CD8-positive, alpha-beta memory T cell (primary cell): Measurements from ENCODE around the gene ANTXR1. TPM values are rescaled to one million over a fixed set of nuclear protein-coding genes. Genes with fewer than 3 reads are reported as not detected.

Experiments used
- CTCF ChIA-PET: fragments of 350-600 bp; sonication (Branson Sonifier 250); formaldehyde crosslinking; loops from one replicate; lab custom pipeline; 2021; ENCODE audit warnings: antibody characterized with exemption; lab: Charles Lee
- POLR2A ChIA-PET: fragments of 350-600 bp; sonication (Branson Sonifier 250); formaldehyde crosslinking; loops from one replicate; lab custom pipeline; 2021; ENCODE audit warnings: antibody characterized with exemption; lab: Charles Lee
- DNase-seq, 5 donors: peaks; one replicate each; pipeline versions ENCODE4 v3.0.0 to v3.0.0-alpha.2; 2020 to 2022; ENCODE audit warnings: mixed read lengths in 1 of 5
- H3K27ac ChIP-seq: one replicate; pipeline ENCODE4 v1.7.0; 2013; ENCODE audit warnings: low read depth, mild to moderate bottlenecking, low read length, moderate library complexity
- H3K27me3 ChIP-seq: 2 replicates; pipeline ENCODE4 v1.7.0; 2013; ENCODE audit warnings: low read length, mild to moderate bottlenecking; ENCODE audit not compliant: insufficient read depth, poor library complexity, severe bottlenecking
- H3K36me3 ChIP-seq: 2 replicates; pipeline ENCODE4 v1.7.0; 2013; ENCODE audit warnings: mild to moderate bottlenecking, low read length, moderate library complexity; ENCODE audit not compliant: insufficient read depth
- H3K4me1 ChIP-seq: 2 replicates; pipeline ENCODE4 v1.7.0; 2013; ENCODE audit warnings: mild to moderate bottlenecking, low read length, moderate library complexity; ENCODE audit not compliant: insufficient read depth
- H3K4me3 ChIP-seq: 2 replicates; pipeline ENCODE4 v1.7.0; 2013; ENCODE audit warnings: mild to moderate bottlenecking, low read length
- H3K9me3 ChIP-seq: 2 replicates; pipeline ENCODE4 v1.7.0; 2013; ENCODE audit warnings: mild to moderate bottlenecking, low read length
- H3K27ac Mint-ChIP-seq, 8 donors: one replicate each; pipeline ENCODE4 v1.8.0; 2020 to 2021; ENCODE audit warnings: mixed read lengths in 8 of 8, mild to moderate bottlenecking in 6 of 8, inconsistent platforms in 3 of 8, moderate library complexity in 3 of 8
- H3K27me3 Mint-ChIP-seq, 2 donors: one replicate each; pipeline ENCODE4 v1.8.0; 2020 to 2021; ENCODE audit warnings: mixed read lengths in 2 of 2, mild to moderate bottlenecking in 1 of 2, moderate library complexity in 1 of 2
- H3K36me3 Mint-ChIP-seq, 3 donors: one replicate each; pipeline ENCODE4 v1.8.0; 2020 to 2021; ENCODE audit warnings: mixed read lengths in 3 of 3, inconsistent platforms in 1 of 3, mild to moderate bottlenecking in 1 of 3
- H3K4me1 Mint-ChIP-seq, 3 donors: one replicate each; pipeline ENCODE4 v1.8.0; 2020 to 2021; ENCODE audit warnings: mixed read lengths in 3 of 3, inconsistent platforms in 1 of 3, mild to moderate bottlenecking in 1 of 3
- H3K4me3 Mint-ChIP-seq, 7 donors: one replicate each; pipeline ENCODE4 v1.8.0; 2020 to 2021; ENCODE audit warnings: mixed read lengths in 7 of 7, mild to moderate bottlenecking in 6 of 7, moderate library complexity in 4 of 7, inconsistent platforms in 2 of 7
- H3K9me3 Mint-ChIP-seq, 5 donors: one replicate each; pipeline ENCODE4 v1.8.0; 2020 to 2022; ENCODE audit warnings: mixed read lengths in 5 of 5, mild to moderate bottlenecking in 3 of 5, moderate library complexity in 2 of 5, inconsistent platforms in 1 of 5
- polyA plus RNA-seq: library from polyadenylated mRNA; unstranded; fragments of 300-500 nt; fragmentation: Illumina TruSeq; gene quantifications from one replicate; pipeline ENCODE4 v1.2.3, GENCODE V29; 2021
- total RNA-seq, 2 experiments: library from RNA; stranded (reverse); gene quantifications; one replicate each; pipeline ENCODE4 v1.2.3, GENCODE V29; 2021

Gene ANTXR1
- total and polyA plus RNA-seq, 3 experiments from 2014 or later: 0.22 to 0.27 TPM; not detected in 1

DNA sequence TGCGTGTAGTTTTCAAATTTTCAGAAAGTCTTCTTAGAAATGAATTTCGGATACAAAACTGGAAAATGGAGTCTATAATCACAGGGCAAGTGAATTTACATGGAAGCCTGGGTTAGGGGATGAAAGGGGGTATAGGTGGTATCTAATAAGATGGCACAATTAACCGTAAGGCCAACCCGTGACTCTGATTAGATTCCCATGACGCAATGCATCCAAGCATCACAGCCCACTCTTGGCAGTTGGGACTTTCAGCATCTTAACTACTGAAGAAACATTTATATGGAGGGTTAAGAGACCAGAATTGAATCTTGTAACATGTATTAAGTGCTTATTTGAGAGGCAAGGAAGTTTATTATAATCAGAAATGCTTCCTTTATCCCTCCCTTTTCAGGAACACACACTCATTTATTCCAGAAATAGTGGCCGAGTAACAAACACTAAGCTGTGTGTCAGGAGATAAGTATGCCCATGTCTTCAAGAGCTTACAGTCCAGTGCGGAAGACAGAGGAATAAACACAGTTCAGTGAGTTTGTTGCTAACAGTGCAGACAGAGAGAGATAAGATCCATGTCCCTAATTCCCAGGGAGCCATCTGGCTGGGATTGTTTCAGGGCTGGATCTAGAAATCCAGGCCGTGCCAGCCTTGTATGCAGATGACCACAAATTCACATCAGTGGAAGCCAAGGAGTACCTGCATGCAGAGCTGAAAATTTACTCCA is 151.2 kb downstream of the ANTXR1 start:
- H3K4me3 ChIP-seq: no peak overlapping the region
- no peak for DNase-seq
- H3K27ac Mint-ChIP-seq: no peak overlapping the region
- no peak overlapping the region for H3K4me3 Mint-ChIP-seq
- H3K9me3 Mint-ChIP-seq: no peaks in the 10 kb centered on the region
- no peaks in the 10 kb centered on the region for H3K36me3 ChIP-seq
- H3K36me3 Mint-ChIP-seq: no peaks in the 10 kb centered on the region
- peaks cover 11 to 50% of the 10 kb centered on the region in 2 donors for H3K27me3 Mint-ChIP-seq
- ChIA-PET CTCF (no interaction called here), POLR2A (no interaction called here)
- no peaks in the 10 kb centered on the region for H3K27me3 ChIP-seq
- no peaks in the 10 kb centered on the region for H3K4me1 Mint-ChIP-seq
- no peaks in the 10 kb centered on the region for H3K9me3 ChIP-seq
- no peak overlapping the region for H3K27ac ChIP-seq
- no peaks in the 10 kb centered on the region for H3K4me1 ChIP-seq

DNA sequence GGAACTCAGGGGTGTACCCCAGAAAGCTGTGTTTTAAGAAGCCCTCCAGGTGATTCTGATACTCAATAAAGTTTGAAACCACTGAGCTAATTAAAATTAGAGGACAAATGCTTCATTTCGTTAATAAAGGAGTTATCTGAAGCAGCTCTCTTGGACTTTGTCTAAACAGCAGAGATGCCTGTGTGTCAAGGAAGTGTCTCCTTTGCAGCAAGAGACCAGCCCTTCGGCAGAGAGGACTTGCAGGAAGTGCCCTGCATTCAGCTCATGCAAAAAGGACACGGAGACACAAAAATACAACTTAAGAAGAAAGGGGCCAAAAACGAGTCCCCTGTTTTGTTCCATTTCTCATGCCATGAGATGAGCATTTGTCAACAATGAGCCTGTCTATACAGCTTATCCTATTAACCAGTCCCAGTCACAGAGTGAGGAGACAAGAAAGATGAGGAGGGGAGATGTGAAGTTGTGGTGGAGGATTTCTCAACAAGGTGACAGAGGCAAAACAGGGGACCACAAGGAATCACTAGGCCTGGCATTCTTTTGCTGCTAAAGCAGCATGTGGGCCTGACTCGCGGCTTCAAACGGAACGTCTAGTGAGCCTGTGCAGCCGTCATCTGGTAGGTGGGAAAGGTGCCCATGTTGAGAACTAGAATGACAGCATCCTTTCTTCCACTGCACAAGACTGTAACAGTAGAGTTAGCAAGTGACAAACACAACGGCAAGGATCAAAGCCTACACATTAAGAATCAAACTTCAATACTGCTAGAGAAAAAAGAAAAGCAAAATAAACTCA is 152.3 kb downstream of the ANTXR1 start:
- no peaks in the 10 kb centered on the region for H3K9me3 ChIP-seq
- Mint-ChIP-seq H3K9me3 (no peaks in the 10 kb centered on the region), H3K4me1 (no peaks in the 10 kb centered on the region), H3K4me3 (no peak overlapping the region), H3K27me3 (peaks cover 16 to 52% of the 10 kb centered on the region in 2 donors), H3K27ac (no peak overlapping the region), H3K36me3 (no peaks in the 10 kb centered on the region)
- DNase-seq: no peak
- H3K27ac ChIP-seq: no peak overlapping the region
- H3K36me3 ChIP-seq: no peaks in the 10 kb centered on the region
- H3K4me3 ChIP-seq: no peak overlapping the region
- H3K4me1 ChIP-seq: no peaks in the 10 kb centered on the region
- no peaks in the 10 kb centered on the region for H3K27me3 ChIP-seq
- POLR2A ChIA-PET: no interaction called here
- CTCF ChIA-PET: no interaction called here

DNA sequence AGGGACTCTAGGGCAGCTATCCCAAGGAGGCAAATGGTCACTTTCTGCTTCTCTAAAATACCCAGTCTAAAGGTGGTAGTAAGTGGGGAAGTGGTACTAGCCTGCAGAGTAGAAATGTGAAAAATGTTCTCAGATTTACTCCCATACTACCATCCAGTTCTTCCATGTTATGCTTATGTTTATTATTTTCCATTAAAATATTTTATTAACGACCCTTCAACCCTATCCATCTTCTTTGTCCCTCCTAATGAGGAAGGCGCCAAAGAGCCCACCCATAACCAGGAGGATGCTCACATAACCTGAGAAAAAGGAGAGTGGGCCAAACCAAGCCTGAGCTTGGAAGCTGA is 153.5 kb downstream of the ANTXR1 start:
- Mint-ChIP-seq H3K36me3 (no peaks in the 10 kb centered on the region), H3K9me3 (no peaks in the 10 kb centered on the region), H3K27ac (no peak overlapping the region), H3K27me3 (peaks cover 17 to 57% of the 10 kb centered on the region in 2 donors), H3K4me1 (no peaks in the 10 kb centered on the region), H3K4me3 (no peak overlapping the region)
- H3K36me3 ChIP-seq: no peaks in the 10 kb centered on the region
- H3K9me3 ChIP-seq: no peaks in the 10 kb centered on the region
- no peak for DNase-seq
- ChIA-PET CTCF (no interaction called here), POLR2A (no interaction called here)
- no peaks in the 10 kb centered on the region for H3K4me1 ChIP-seq
- H3K27me3 ChIP-seq: no peaks in the 10 kb centered on the region
- H3K4me3 ChIP-seq: no peak overlapping the region
- H3K27ac ChIP-seq: no peak overlapping the region

DNA sequence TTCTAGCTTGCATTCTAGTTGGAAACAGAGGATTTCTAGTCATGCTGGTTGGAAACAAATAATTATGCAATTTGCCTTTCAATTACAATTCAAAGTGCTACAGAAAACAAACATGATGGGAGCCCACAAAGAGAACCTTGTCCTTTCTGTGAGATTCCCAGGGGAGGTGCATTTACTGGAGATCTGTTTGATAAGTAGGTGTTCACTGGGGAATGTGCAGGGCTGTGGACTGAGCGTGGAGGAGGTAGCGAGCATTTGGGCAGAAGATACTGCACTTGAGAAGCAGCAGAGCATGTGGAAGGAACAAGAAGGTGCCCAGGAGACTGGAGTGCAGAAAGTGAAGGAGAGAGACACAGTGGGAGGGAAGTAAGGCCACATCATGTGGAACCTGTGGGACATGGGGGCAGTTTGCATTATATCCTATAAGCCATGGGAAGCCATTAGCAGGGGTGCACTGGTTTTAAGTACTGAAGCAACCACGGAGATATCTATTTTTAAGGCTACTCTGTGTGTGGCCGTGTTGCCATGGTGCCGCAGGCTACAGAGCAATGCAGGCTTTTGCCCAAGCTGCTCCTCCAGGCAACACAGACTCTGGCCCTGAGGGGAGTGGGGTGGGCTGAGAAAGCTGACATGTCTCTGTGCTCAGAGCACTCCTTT is 154.0 kb downstream of the ANTXR1 start:
- Histone ChIP-seq H3K4me1 (no peaks in the 10 kb centered on the region), H3K4me3 (no peak overlapping the region), H3K27me3 (peaks cover 3% of the 10 kb centered on the region), H3K36me3 (no peaks in the 10 kb centered on the region), H3K27ac (no peak overlapping the region), H3K9me3 (no peaks in the 10 kb centered on the region)
- ChIA-PET CTCF (no interaction called here), POLR2A (no interaction called here)
- no peaks in the 10 kb centered on the region for H3K9me3 Mint-ChIP-seq
- no peak overlapping the region for H3K4me3 Mint-ChIP-seq
- no peaks in the 10 kb centered on the region for H3K4me1 Mint-ChIP-seq
- DNase-seq: no peak
- H3K27ac Mint-ChIP-seq: no peak overlapping the region
- peaks cover 20 to 60% of the 10 kb centered on the region in 2 donors for H3K27me3 Mint-ChIP-seq
- H3K36me3 Mint-ChIP-seq: no peaks in the 10 kb centered on the region

DNA sequence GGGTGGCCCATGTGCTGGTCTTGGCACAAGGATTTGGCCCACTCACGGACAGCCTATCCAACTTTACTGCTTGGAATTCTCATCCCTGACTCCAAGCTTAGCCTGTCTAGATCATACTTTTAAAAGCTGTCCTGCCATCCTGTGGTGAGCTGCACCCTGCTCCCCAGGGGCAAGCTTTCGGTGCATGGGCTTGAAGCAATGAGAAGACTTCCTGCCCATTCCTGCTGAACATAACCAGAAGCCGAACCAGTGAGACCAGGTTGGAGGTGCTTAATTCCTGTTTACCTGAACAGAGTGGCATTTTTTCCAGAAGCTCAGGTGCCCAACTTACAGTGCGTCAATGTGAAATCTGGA is 154.5 kb downstream of the ANTXR1 start:
- no peak for DNase-seq
- H3K4me1 Mint-ChIP-seq: no peaks in the 10 kb centered on the region
- H3K36me3 Mint-ChIP-seq: no peaks in the 10 kb centered on the region

DNA sequence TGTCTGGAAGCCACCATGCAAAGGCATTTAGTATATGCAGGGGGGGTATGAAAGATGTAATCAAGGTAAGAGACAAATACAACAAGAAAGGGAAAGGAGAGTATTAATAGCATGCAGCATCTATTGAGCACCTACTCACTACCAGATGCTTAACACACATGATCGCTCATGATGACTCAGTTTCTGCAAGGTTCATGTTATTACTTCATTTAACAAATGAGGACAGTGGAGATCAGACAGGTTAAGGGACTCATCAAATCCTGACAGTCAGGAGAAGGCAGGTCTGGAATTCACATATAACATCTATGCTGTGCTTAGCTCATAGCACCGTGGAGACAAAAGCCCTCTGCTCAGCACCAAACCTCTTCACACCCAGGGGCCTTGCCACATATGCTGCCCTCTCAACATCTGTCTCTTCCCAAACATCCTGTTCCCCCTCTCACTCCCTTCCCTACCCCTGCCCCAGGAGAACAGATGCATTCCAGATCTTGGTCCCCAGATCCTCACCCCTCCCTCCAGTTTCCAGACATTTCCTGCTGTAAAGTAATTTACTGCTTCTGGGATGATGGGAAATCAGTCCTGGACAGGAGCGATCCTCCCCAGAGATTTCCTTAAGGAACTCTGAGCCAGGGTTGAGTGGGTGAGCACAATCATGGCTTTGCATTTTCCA is 155.3 kb downstream of the ANTXR1 start:
- Mint-ChIP-seq H3K4me1 (no peaks in the 10 kb centered on the region), H3K36me3 (no peaks in the 10 kb centered on the region), H3K9me3 (no peaks in the 10 kb centered on the region), H3K4me3 (no peak overlapping the region), H3K27me3 (peaks cover 21 to 65% of the 10 kb centered on the region in 2 donors), H3K27ac (no peak overlapping the region)
- POLR2A ChIA-PET: no interaction called here
- Histone ChIP-seq H3K27ac (no peak overlapping the region), H3K9me3 (no peaks in the 10 kb centered on the region), H3K27me3 (peaks cover 3% of the 10 kb centered on the region), H3K36me3 (no peaks in the 10 kb centered on the region), H3K4me3 (no peak overlapping the region), H3K4me1 (no peaks in the 10 kb centered on the region)
- DNase-seq: no peak
- CTCF ChIA-PET: no interaction called here

More for the DNA sequence above, 154.5 kb downstream of the ANTXR1 start:
- H3K27ac ChIP-seq: no peak overlapping the region
- Mint-ChIP-seq H3K4me3 (no peak overlapping the region), H3K9me3 (no peaks in the 10 kb centered on the region), H3K27ac (no peak overlapping the region), H3K27me3 (peaks cover 20 to 65% of the 10 kb centered on the region in 2 donors)
- H3K27me3 ChIP-seq: peaks cover 3% of the 10 kb centered on the region
- ChIA-PET POLR2A (no interaction called here), CTCF (no interaction called here)
- no peaks in the 10 kb centered on the region for H3K9me3 ChIP-seq
- no peak overlapping the region for H3K4me3 ChIP-seq
- H3K36me3 ChIP-seq: no peaks in the 10 kb centered on the region
- H3K4me1 ChIP-seq: no peaks in the 10 kb centered on the region

DNA sequence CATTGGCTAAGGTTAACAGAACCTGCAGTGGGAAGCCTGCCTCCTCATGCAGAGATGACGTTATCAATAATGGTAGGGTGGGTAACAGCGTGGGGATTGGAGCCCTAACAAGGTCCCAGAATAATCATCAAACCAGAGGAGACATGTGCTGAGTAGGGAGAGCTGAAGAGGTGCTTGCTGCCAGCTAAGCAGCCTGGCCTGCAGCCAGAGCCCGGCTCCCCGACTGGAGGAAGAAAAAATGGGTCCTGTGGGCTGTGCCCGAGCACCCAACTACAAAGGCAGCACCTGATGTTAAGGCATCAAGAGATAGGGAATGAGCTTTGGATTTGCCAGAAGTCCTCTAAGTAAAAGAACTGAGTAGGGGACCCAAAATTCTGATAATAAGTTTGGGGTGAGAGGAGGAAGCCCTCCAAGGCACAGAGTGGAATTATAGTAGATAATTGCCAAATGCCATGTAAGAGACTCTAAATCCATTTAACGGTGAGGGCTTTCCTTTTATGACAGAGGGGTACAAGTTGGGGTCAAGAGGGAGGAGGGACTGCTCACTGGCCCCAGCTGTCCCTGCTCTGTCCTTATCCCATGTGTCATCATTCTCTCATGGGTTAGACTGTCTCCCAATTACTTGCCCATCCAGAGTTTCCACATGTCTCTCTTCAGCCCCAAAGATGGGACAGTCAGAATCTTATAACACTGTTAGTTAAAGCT is 156.1 kb downstream of the ANTXR1 start:
- no peak overlapping the region for H3K4me3 Mint-ChIP-seq
- H3K4me3 ChIP-seq: no peak overlapping the region
- no peaks in the 10 kb centered on the region for H3K4me1 ChIP-seq
- ChIA-PET CTCF (no interaction called here), POLR2A (no interaction called here)
- no peaks in the 10 kb centered on the region for H3K9me3 Mint-ChIP-seq
- peaks cover 21 to 59% of the 10 kb centered on the region in 2 donors for H3K27me3 Mint-ChIP-seq
- H3K9me3 ChIP-seq: no peaks in the 10 kb centered on the region
- no peaks in the 10 kb centered on the region for H3K36me3 ChIP-seq
- no peak overlapping the region for H3K27ac ChIP-seq
- H3K27ac Mint-ChIP-seq: no peak overlapping the region
- peaks cover 3% of the 10 kb centered on the region for H3K27me3 ChIP-seq
- no peak for DNase-seq
- H3K4me1 Mint-ChIP-seq: no peaks in the 10 kb centered on the region
- no peaks in the 10 kb centered on the region for H3K36me3 Mint-ChIP-seq
